Left lung (tissue), 10 donors: Measurements from ENCODE around the gene NCAPD3. TPM values are rescaled to one million over a fixed set of nuclear protein-coding genes. Genes with fewer than 3 reads are reported as not detected.
A peak's percentile ranks its signal among the peaks of the same experiment; 100 is the strongest.

ENCODE experiments used
- ATAC-seq: fragments of 200-7000 bp; cut with Tn5 transposase; one replicate; pipeline ENCODE4 v1.9.1; 2020; ENCODE audit warnings: moderate library complexity
- DNase-seq, 4 donors: peaks; one replicate each; pipeline ENCODE4 v3.0.0-alpha.2; 2013 to 2020
- H3K27ac ChIP-seq, 2 donors: fragments of 200-600 bp; sonication (generic) in 1 of 2; one replicate each; pipeline versions ENCODE4 v1.5.0 to v1.8.0; 2020 to 2021
- H3K27me3 ChIP-seq, 2 donors: fragments of 200-600 bp; sonication (generic) in 1 of 2; one replicate each; pipeline versions ENCODE4 v1.5.0 to v1.8.0; 2020 to 2021
- H3K36me3 ChIP-seq, 2 donors: fragments of 200-600 bp; sonication (generic) in 1 of 2; one replicate each; pipeline versions ENCODE4 v1.5.0 to v1.8.0; 2020 to 2021
- H3K4me1 ChIP-seq, 2 donors: fragments of 200-600 bp; one replicate each; pipeline ENCODE4 v1.8.0; 2021
- H3K4me3 ChIP-seq, 2 donors: fragments of 200-600 bp; sonication (generic) in 1 of 2; one replicate each; pipeline versions ENCODE4 v1.5.0 to v1.8.0; 2020 to 2021; ENCODE audit warnings: mild to moderate bottlenecking in 1 of 2
- H3K9me3 ChIP-seq, 2 donors: fragments of 200-600 bp; sonication (generic) in 1 of 2; one replicate each; pipeline versions ENCODE4 v1.5.0 to v1.8.0; 2020 to 2021
- CTCF ChIP-seq, 2 donors: fragments of 200-600 bp; sonication (generic) in 1 of 2; IDR thresholded peaks; one replicate each; pipeline versions ENCODE4 v1.5.0 to v1.8.0; 2021; ENCODE audit warnings: antibody characterized with exemption in 2 of 2
- intact Hi-C, 2 donors: fragments of 100-400 bp; cut with DNase I; formaldehyde crosslinking; loops; one replicate each; pipeline versions ENCODE4 v1.11.2 to v1.14.2; 2022
- polyA plus RNA-seq, 6 donors: library from polyadenylated mRNA; unstranded; fragments of 120-200 nt; gene quantifications; one replicate each; pipeline ENCODE4 v1.2.1, GENCODE V29; 2013; ENCODE audit not compliant: insufficient read length in 6 of 6
- total RNA-seq, 2 donors: library from RNA; stranded (reverse); fragmentation: NEBNext Ultra II Directional; extraction: Animal tissue kit (Norgen Biotek cat#: 25700); gene quantifications; one replicate each; pipeline ENCODE4 v1.2.1, GENCODE V29; 2021
- donor health status: DM: no; HTN: yes; CAD: no.
- donor health status: DM: no; HTN: no; CAD: no.

The NCAPD3 gene
- total and polyA plus RNA-seq, 8 donors, result 16.4 to 37.7 (median 32.6) TPM

DNA sequence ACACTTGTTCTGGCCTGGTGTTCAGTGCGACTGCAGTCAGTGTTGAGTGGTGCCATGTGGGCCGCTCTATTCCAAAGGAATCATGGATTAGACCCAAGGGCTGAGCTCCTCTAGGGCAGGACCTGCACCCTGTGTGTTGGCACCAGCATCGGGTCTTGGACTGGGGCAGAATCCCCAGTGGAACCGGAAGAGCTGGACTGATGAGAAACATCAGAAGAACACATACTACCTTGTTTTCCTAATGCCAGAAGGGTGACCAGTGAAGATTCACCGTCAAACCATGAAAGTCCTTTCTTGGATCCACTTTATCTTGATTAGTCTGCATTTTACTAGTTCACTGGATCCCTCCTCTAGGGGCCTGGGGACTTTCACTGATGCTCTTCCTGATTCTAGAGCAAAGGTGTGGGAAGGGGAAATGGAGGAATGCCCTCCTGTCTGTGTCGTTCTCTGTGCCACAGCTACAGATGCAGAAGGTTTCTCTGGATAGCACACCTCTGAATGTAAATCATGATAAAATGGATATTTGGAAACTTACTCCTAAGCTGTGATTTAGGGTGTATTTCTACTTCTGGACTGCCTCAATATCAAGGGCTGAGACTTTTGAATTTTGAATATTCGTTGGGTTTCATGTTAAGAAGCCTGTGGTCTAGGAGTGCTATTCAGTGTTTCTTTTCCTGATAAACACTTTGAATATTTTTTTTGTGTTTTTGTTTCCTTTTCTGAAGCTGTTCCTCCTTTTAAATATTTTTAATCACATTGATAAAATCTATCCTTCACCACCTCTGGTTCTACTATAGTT, 41.4 kb upstream of the NCAPD3 start:
- Histone ChIP-seq H3K9me3 (no peaks in the 10 kb centered on the region), H3K4me1 (peaks cover 12 to 20% of the 10 kb centered on the region in 2 donors), H3K27ac (no peak overlapping the region), H3K36me3 (peaks cover 0 to 53% of the 10 kb centered on the region in 2 donors), H3K27me3 (peaks cover 0 to 6% of the 10 kb centered on the region in 2 donors), H3K4me3 (no peak overlapping the region)
- no peak for ATAC-seq
- no peak for TF ChIP-seq CTCF (IDR thresholded peaks at IDR 0.05)
- intact Hi-C loops, result no loop called here
- no peak for DNase-seq

GRCh38 chr11:134261626-134262488, 38.1 kb upstream of the NCAPD3 start:
- DNase-seq (no peak), ATAC-seq (no peak)
- Histone ChIP-seq H3K36me3 (peaks cover 0 to 84% of the 10 kb centered on the region in 2 donors), H3K4me1 (peaks cover 8 to 9% of the 10 kb centered on the region in 2 donors), H3K27me3 (no peaks in the 10 kb centered on the region), H3K9me3 (no peaks in the 10 kb centered on the region), H3K27ac (no peak overlapping the region), H3K4me3 (no peak overlapping the region)
- peak; percentile 22 to 39 for TF ChIP-seq CTCF (IDR thresholded peaks at IDR 0.05)
- intact Hi-C loops, result no loop called here

- no peak for ATAC-seq
- Histone ChIP-seq H3K4me3 (no peak overlapping the region), H3K36me3 (peaks cover 0 to 86% of the 10 kb centered on the region in 2 donors), H3K4me1 (peaks cover 0 to under 1% of the 10 kb centered on the region in 2 donors), H3K27ac (no peak overlapping the region), H3K9me3 (no peaks in the 10 kb centered on the region), H3K27me3 (no peaks in the 10 kb centered on the region)
- no peak for DNase-seq
- intact Hi-C loops, result no loop called here
- TF ChIP-seq CTCF (IDR thresholded peaks at IDR 0.05), result no peak
Observed at GRCh38 chr11:134260983-134261382, 37.2 kb upstream of the NCAPD3 start.

DNA sequence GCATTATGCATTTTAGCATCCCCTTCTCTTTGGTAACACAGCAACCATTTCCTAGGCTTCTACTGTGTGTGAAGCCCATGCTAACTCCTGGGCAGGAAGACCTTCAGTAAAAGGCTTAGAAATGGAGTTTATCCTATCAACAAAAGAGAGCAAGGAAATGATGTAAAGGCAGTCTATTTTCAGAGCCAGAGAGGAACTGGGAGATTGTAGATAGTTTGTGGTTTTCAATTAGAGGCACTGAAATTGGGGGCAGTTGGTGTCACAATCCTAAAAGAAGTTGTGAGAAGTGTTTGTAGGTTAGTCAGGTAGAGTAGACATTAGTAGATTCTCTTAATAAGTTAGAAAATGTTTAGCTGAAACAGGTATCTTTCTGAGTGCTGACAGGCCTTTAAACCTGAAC, 36.7 kb upstream of the NCAPD3 start:
- Histone ChIP-seq H3K27ac (no peak overlapping the region), H3K27me3 (no peaks in the 10 kb centered on the region), H3K4me3 (no peak overlapping the region), H3K36me3 (peaks cover 0 to 86% of the 10 kb centered on the region in 2 donors), H3K4me1 (peaks cover 0 to 4% of the 10 kb centered on the region in 2 donors), H3K9me3 (no peaks in the 10 kb centered on the region)
- intact Hi-C loops, result no loop called here
- DNase-seq (no peak), ATAC-seq (no peak)
- no peak for TF ChIP-seq CTCF (IDR thresholded peaks at IDR 0.05)

DNA sequence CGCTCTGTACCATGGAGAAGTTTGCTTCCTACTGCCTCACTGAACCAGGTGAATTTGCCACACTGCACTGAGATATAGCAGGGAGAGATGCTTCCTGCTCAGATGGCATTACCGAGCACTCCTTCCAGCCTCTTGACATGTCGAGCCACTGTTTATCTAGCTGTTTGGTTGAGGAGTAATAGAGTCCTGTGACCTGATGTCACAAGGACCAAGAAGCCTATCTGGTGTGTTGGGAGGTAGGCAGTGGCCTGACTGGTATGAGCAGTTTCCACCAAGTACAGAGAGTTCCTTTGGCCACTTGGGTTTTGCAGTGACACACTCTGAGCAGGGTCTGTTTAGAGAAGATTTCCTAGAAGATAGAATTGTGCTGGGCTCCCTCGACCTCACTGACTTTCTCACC, 34.8 kb upstream of the NCAPD3 start:
- Histone ChIP-seq H3K9me3 (no peaks in the 10 kb centered on the region), H3K27ac (no peak overlapping the region), H3K4me1 (peaks cover 7 to 20% of the 10 kb centered on the region in 2 donors), H3K27me3 (no peaks in the 10 kb centered on the region), H3K4me3 (no peak overlapping the region), H3K36me3 (peaks cover 0 to 68% of the 10 kb centered on the region in 2 donors)
- peak in 1 of 4 donors; percentile 53 for DNase-seq
- TF ChIP-seq CTCF (IDR thresholded peaks at IDR 0.05), result no peak
- peak; percentile 85 for ATAC-seq
- intact Hi-C loops, result no loop called here
